ENCODE results near the gene COMMD9.
"Not testable (repeated sequence)": the region's sequence is repeated elsewhere in the genome, so short reads cannot be mapped to it uniquely, and the experiment has no call there.

The COMMD9 gene

DNA sequence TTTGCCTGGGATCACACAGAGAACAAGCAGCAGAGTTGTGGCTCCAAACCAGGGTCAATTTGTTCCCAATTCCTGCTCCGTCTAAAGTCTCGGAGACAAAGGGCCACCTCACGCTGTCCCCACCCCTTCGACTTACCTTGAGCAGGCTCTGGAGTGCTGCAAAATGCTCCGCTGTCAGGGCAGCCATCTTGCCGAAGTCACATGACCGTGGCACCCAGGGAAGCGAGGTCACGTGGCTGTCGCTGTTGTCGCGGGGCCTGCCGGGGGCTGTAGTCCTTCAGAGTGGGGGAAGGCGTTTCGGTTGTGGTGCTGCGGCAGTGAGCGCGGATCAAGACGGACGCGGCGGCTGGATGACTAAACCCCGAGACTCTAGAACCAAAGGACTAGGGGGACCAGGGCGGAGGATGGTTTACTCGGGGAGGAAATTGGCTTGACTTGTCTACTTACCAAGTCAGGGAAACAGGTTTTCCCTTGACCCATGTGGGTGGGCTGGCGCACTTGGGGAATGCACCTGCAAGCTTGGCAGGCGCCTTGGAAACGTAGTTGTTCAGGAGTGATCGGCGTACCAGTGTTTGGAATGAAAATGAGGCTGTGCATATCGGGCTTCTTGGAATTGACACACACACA, at the start of gene COMMD9:
Gene COMMD9, minus strand, starts transcription at position 199 of the 627 bp plus-strand sequence. Its CDS starts 12 bp downstream, at position 187.
- peak; percentile 95 for DNase-seq

DNA sequence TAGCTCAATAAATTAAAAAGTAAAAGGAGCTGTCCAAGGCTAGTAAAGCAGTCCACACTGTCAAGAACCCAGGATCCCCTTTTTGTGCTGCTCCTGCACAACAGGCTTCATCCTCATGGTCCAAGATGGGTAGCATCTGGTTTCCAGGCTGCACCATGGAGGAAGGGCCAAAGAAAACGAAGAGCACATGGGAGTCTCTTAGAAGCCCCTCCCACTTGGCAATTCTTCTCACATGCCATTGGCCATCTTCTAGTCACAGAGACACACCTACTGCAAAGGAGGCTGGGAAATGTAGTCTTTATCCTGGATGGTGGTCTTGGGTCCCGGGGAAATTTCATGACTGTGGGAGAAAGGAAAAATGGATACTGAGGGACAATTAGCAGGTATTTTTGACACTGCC, 44.7 kb upstream of the COMMD9 start:
- DNase-seq, result no peak

DNA sequence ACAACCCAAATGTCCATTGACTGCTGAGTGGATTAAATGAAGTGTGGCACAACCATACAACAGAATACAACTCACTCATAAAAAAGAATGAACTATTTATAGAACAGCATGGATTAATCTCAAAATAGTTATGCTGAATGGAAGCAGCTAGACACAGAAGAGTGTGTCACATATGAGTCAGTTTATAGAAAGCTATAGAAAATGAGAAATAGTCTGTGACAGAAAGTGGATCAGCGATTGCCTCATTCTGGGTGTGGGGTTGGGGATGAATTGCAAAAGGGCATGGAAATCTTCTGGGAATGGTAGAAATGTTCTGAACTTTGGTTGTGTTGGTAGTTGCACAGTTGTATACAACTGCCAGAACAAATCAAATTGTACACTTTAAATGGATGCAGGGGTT, 44.2 kb upstream of the COMMD9 start:
- no peak for DNase-seq

DNA sequence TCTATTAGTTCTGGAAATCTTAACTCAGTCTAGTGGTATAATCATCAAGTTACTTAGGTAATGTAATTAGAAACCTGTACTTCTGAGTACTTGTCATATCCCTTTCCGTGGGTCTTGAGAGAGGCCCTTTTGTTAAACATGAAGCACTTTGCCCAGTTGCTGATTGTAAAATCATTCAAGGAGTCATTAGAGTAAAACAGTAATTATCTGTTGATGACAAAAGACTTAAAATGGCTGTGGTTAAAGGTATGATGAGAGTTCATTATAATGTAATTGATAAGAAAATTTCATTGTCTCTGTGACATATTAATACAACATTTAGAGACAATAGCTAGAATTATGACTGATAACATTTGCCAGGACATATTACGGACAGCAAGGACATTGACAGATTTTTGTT, 41.2 kb upstream of the COMMD9 start:
- no peak for DNase-seq

DNA sequence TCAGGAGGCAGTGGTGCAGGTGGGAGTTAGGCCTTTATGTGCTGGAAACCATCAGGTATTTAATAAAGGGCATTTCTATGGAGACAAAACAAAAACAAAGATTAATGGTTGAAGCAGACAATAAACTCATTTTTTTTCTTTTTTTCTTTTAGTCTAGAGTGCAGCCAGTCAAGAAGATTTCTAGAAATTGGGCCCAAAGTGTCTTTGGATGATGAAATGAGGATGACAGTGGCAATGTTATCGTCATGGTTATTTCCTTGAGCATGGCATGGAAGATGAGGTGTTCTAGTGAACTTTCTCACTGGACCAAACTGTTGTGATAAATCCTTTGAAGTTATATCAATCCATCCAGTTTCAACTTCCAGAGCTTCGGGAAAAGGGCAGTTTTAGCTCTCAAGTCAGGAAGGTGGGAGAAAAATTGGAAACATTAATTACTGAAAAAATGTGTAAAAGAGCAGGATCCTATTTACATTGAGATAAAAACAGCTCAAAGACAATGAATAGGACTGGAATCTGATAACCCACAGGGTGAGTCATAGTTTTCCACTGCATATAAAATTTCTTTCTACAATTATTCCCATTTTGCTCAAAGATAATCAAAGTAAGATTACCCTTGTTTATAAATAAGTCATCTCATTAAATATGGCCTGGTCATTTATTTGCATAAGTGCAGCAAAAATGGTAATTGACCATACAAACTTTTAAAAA, 39.9 kb upstream of the COMMD9 start:
- DNase-seq, result no peak

DNA sequence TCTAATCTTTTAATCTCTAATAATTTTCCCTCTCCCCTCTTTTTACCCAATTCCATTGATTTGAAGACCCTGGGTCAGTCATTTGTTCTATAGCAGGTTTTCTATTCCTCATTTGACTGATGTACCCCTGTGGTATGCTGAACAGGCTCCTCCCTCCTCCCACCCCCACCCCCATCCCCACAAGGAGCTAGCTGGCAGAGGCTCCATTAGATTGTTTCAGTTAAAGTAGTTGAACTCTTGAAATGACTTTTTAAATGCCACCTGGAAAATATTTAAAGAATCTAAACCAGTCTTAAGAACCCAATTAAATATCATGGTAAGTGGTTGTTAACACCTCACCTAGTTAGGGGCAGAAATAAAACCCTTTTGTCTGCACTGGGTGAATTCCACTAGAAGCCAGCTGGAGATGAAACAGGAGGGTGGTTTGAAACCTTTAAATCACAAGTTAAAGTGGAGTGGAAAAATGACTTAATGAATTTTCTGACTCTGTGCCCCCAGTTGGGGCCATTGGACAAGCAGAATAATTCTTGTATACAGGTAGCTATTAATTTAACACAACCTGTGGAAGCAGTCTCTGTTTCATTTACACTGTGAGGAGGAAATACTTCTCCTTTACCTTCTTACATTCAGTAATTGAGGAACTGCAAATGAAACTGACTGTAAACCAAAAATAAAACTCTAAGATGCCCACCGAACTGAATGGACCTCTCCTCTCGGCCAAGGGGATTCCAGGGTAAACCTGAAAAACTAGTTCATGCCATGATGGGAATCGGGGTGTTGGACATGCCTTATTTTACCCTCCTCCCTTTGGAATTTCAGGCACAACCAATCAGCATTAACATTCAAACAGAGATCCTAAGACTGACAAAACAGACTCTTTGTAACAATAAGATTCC, 37.5 kb upstream of the COMMD9 start:
- DNase-seq, result no peak

DNA sequence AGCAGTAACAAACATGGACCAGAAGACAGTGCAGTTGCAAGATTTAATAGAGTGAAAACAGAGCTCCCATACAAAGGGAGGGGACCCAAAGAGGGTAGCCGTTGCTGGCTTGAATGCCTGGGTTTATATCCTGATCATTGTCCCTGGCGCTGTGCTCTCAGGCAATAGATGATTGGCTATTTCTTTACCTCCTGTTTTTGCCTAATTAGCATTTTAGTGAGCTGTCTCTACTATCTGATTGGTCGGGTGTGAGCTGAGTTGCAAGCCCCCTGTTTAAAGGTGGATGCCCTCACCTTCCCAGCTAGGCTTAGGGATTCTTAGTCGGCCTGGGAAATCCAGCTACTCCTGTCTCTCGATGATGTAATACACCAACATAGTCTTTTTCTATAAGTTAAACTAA, 36.2 kb upstream of the COMMD9 start:
- DNase-seq, result not testable (repeated sequence)

DNA sequence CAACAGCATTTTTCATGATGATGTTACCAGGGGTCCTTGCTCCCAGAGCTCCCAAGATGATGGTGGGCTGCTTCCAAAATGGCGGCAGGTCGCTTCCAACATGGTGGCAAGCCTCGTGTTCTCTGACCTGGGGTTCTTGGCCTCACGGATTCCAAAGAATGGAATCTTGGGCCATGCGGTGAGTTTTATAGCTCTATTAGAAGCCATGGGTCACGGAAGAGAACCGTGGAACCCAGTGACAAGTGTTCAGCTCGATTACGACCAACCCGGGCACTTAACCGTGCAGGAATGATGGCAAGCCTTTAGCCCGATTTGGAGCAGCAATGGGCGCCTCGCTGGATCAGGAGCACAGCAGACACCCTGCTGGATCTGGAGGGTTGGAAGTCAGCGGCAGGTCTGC, 35.7 kb upstream of the COMMD9 start:
- DNase-seq, result not testable (repeated sequence)

DNA sequence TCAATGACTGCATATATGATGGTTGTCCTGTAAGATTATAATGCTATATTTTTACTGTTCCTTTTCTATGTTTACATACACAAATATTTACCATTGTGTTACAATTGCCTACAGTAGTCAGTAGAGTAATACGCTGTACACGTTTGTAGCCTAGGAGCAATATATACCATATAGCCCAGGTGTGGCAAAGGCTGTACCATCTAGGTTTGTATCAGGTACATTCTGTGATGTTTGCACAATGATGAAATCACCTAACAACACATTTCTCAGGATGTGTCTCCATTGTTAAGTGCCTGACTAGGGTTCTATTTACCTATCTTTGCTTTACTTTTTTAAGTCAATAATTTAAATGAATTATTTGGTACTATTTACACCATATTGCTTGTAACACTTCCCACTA, 28.8 kb upstream of the COMMD9 start:
- DNase-seq, result no peak

DNA sequence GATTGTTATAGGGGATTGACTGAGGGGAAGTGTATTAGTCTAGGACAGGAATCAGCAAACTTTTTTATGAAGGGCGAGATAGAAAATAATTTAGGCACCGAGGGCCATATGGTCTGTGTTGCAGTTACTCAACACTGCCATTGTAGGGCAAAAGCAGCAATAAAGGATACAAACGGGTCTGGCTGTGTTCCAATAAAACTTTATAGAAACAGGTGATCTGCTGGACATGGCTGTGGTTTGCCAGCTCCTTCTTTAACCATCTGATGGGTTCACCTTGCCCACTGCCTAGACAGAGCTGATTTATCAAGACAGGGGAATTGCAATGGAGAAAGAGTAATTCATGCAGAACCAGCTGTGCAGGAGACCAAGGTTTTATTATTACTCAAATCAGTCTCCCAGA, 26.8 kb upstream of the COMMD9 start:
- no peak for DNase-seq

DNA sequence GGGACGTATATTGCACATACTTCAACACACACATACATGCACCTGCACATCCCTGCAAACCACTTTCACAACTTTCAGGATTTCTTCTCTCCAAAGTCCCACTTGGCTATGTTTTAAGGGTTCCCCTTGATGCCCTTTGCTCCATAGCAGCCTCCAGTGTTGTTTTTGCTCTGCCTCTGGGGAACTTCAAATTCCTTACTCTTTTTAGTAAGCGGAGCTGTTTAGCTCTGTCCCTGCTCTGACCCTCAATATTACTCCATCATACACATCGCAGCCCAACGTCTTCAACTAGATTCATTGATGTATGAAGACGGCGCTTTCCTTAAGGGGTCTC, 25.2 kb upstream of the COMMD9 start:
- DNase-seq, result no peak

DNA sequence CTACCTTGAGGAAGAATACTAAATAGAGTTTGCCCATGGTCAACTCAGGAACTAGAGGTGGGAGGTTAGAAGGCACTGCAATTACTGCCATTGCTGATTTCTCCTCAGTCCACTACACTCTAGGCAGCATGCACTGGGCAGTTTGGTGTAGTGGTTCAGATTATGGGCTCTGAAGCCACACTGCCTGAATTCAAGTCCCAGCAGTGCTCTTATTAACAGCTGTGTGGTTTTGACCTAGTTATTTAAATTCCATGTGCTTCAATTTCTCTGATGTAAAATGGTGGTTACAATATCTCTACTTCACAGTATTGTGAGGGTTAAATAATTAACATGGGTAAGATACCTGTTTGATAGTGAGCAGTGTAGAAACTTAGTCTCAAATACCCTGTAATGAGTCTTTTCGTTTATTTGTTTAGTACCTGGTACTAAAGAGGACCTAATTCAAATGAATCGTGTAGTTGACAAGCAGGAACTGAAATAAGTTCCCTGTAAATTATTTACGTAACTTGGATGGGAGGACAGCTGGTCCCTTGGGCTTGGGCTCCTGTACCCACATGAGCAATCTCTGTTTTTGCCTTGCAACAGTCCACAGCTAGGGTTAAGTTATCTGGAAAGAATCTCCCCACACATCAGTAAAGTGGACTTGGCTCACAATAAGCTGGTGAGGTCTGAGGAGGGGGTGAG, 24.7 kb upstream of the COMMD9 start:
- no peak for DNase-seq

DNA sequence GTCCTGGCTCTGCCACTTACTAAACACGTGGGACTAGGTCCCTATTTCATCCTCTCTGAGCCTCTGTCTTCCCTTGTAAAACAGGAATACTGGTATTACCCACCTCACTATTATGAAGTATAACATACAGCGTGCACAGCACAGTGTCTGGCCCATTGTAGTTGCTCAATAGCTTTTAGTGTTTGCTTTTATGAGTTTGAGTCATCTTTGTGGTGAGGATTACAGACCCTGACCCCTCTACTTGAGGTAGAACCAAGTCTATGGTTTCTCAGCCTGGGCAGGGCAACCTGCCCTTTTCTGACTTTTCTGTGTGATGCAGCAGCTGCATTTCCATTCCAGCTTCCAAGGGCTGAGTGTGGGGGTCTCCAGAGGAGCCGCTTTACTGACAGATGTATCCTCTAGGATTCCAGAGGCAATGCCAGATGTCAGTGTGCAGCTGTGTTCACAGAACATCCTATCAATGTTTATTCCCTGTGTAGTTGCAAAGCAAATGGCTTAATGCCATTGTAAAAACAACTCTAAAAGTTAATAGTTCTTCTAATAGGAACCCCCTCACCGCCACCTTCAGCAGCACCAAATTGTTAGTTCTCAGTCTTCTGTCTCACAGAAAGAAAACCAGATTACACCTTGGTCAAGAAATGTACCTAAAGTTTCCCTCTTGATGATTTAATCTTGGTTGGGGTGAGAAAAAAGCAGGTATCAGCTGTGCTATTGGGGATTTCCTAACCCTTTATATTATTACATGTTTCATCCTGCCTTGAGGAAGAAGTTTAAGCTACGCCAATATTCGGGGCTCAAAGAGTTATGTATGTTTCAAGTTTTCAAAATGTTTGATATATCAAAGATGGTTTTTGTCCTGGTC, 23.6 kb upstream of the COMMD9 start:
- DNase-seq, result no peak

DNA sequence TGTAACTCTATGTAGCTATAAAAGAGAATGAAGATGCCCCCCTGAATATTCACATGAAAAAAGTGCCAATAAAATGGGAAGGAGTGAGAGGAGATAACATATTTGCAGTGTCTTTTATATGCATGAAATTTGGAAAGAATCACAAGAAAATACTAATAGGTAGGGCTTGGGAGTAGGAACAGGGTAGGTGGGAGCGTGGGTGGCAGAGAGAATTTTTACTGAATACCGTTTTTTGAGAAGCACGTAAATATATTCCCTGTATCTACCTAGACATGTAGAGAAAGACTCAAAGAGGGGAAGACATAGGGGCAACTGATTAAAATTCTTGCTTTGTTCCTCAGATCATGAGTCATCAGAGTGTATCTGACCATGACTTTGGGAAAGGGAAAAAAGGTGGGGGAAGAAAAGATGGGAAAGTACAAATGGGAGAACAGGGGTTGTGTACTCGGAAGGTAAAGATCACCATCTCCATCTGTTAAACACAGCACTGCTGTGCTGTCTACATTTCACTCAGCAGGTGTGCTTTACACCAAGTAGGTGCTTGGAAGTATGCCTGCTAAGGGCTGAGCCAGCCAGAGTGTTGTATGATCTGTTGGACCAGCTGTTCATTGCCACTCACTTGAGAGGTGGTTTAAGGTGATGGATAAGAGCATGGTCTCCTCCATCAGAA, 22.8 kb upstream of the COMMD9 start:
- no peak for DNase-seq

DNA sequence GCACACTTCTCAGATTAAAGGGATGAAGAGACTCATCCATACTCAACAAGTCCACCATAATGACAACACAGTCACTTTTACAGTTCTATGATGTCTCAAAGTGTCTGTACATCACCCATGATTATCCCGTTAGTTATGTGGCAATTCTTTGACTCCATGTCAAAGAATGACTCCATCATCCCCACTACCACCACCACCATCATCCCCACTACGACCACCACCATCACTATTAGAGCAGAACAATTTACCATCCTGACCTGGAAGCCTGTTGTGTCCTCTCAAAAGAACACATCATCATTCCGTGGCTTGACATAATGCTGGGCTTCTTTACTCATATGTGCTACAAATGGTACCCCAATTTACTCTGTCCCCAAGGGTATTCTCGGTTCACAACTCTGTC, 20.6 kb upstream of the COMMD9 start:
- DNase-seq, result no peak

DNA sequence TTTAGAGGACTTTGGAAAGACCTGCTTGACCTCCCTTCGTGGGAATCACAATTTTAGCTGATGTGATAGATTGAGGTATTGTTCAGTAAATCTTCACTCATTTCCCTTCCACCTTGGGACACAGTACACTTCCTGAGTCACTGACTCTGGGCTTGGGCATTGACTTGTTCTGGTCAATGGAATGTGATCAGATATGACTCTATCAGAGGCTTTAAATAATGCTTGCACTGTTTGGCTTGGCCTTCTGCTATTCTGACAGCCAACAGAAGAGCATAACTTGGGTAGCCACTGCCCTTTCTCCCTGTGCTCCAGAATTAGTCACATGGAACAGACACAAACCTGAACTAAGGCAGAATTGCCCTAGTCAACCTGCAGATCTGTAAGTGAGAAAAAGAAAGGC, 19.4 kb upstream of the COMMD9 start:
- DNase-seq, result no peak

DNA sequence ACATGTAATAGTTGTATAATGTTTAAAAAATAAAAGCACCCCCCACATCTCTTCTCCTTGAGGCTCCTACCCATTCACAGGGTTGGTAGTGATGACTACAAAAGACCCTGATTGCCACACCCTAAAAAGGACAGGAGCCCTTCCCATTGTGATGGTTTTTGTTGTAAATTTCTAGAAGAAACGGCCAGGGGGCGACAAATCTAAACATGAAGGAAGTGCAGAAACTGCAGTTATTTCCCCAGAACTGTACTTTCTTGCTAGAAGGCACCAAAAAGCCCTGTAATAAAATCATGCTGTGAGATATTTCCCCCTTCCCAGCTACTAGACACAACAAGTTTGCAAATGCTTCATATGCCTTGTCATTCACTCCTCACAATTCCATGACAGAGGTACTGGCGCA, 17.7 kb upstream of the COMMD9 start:
- DNase-seq, result no peak

DNA sequence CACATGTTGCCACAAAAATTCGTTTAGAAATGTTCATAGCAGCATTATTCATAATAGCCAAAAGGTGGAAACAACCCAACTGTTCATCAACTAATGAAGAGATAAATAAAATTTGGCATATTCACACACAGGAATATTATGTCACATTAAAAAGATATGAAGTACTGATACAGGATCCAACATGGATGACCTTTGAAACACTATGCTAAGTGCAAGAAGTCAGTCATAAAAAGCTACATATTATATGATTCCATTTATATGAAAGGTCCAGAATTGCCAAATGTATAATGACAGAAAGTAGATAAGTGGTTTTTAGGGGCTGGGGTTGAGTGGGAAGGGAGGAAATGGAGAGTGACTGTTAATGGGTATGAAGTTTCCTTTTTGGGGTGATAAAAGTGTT, 15.8 kb upstream of the COMMD9 start:
- DNase-seq, result no peak

DNA sequence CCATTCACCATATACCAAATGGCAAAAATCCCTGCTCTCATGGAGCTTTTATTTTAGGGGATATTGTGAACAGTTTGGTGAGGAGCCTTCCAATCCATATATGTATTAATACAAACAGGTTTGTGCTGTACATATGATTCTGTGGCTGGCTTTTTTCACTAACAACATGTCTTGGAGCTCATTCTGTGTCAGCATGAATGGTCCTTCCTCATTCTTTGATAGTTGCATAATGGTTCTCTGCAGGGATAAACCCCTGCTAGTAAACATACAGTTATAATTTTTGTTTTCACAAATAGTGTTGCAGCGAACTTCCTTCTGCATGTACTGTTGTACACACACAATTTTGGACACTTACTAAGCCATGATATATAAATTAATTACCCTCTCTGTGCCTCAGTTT, 15.1 kb upstream of the COMMD9 start:
- DNase-seq, result no peak

DNA sequence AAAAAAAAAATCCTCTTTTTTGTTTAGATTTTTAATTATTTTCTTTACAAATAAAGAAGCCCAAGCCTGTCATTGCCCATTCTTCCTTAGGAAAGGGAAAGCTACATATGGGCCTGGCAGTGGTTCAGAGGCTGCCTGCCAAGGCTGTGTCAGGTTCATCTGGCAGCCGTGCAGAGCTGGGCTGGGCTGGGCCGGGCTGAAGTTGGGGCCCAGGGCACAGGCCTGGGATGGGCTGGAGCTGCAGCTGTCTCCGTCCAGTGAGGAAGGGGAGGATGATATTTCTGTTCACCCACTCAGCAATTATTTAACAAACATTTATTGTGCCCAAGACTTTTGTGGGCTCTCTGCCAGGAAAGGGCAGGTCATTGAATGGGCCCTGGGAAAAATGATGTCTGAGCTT, 11.4 kb upstream of the COMMD9 start:
- no peak for DNase-seq

DNA sequence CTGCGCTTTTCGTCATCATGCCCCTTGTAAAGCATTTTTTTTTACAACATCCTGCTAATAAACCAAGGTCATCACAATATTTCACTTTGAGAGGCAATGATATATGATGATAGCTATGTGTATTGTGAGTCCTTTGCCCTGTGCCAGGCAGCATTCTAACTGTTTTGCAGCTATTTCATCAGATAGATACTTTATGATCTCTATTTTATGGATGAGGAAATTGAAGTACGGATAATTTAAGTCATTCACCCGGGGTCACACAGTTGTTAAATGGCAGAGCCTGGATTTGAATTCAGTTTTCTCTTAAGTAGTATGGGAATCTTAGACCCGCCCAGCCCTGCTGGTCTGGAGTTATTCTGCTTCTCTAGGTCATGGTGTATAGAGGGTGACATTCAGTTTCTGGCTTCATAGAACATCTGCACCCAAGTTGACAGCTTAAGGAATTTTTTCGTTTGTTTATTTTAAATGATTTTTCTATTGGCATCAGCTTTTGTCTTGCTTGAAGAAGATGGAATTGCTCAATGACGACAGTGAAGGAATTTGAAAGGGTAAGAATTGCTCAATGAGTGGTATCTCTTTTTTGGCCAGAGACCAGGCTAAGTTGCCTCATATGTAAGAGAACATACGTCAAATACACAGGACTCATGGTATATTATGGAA, 7.8 kb upstream of the COMMD9 start:
- DNase-seq, result no peak
